T-cell (primary cell): Measurements from ENCODE around the gene ZCCHC3. TPM values are rescaled to one million over a fixed set of nuclear protein-coding genes. Genes with fewer than 3 reads are reported as not detected.
A peak's percentile ranks its signal among the peaks of the same experiment; 100 is the strongest.
"Not testable (repeated sequence)": the region's sequence is repeated elsewhere in the genome, so short reads cannot be mapped to it uniquely, and the experiment has no call there.

Experiments
- ATAC-seq, 4 experiments: fragments of 200-7000 bp in 3 of 4; fragments of 150-1000 bp in 1 of 4; cut with Tn5 transposase; replicated peaks in 1 of 4; 1 replicate in 3 of 4; 2 replicates in 1 of 4; pipeline ENCODE4 v1.10.0; 2021; ENCODE audit warnings: moderate library complexity in 3 of 4, mild to moderate bottlenecking in 2 of 4, moderate number of reproducible peaks in 1 of 4
- CTCF ChIA-PET, 2 donors: fragments of 300-600 bp; sonication (Branson Sonifier 250); formaldehyde crosslinking; loops; one replicate each; lab custom pipeline; 2022; ENCODE audit warnings: antibody characterized with exemption in 2 of 2; lab: Charles Lee
- POLR2A ChIA-PET, 2 donors: fragments of 300-600 bp; sonication (Branson Sonifier 250); formaldehyde crosslinking; loops; one replicate each; lab custom pipeline; 2022; ENCODE audit warnings: antibody characterized with exemption in 2 of 2; lab: Charles Lee
- DNase-seq, 35 experiments: peaks; one replicate each; pipeline versions ENCODE4 v3.0.0 to v3.0.0-alpha.2; 2013 to 2023
- H3K27ac ChIP-seq: one replicate; pipeline ENCODE4 v1.5.1; 2013; ENCODE audit warnings: low read length
- H3K27me3 ChIP-seq, 2 experiments: replicated peaks in 1 of 2; 1 replicate in 1 of 2; 2 replicates in 1 of 2; pipeline versions ENCODE4 v1.6.1 to v1.7.0; 2013; ENCODE audit warnings: low read length in 1 of 2, mixed read lengths in 1 of 2; ENCODE audit not compliant: control insufficient read depth in 2 of 2, insufficient read depth in 2 of 2; ENCODE audit errors: extremely low read depth in 1 of 2
- H3K36me3 ChIP-seq, 2 donors: 1 replicate in 1 of 2; 2 replicates in 1 of 2; pipeline versions ENCODE4 v1.6.1 to v1.7.0; 2013; ENCODE audit warnings: low read length in 1 of 2; ENCODE audit not compliant: control insufficient read depth in 2 of 2, insufficient read depth in 1 of 2; ENCODE audit errors: extremely low read depth in 1 of 2
- H3K4me1 ChIP-seq, 2 experiments: 1 replicate in 1 of 2; 2 replicates in 1 of 2; pipeline versions ENCODE4 v1.6.1 to v1.7.0; 2013; ENCODE audit warnings: low read length in 2 of 2, mixed read lengths in 1 of 2; ENCODE audit not compliant: insufficient read depth in 2 of 2, control insufficient read depth in 1 of 2; ENCODE audit errors: extremely low read depth in 1 of 2
- H3K4me3 ChIP-seq, 2 donors: 1 replicate in 1 of 2; 2 replicates in 1 of 2; pipeline versions ENCODE4 v1.5.1 to v1.7.0; 2013; ENCODE audit warnings: mild to moderate bottlenecking in 2 of 2, low read length in 1 of 2, moderate library complexity in 1 of 2; ENCODE audit not compliant: control insufficient read depth in 1 of 2; ENCODE audit errors: extremely low read depth in 1 of 2
- H3K9me3 ChIP-seq: 2 replicates; pipeline ENCODE4 v1.7.0; 2013
- H3K27ac Mint-ChIP-seq, 2 donors: one replicate each; pipeline ENCODE4 v1.8.0; 2020 to 2021; ENCODE audit warnings: mild to moderate bottlenecking in 2 of 2, mixed read lengths in 2 of 2
- H3K27me3 Mint-ChIP-seq, 2 donors: one replicate each; pipeline ENCODE4 v1.8.0; 2021 to 2022; ENCODE audit warnings: mixed read lengths in 2 of 2
- H3K36me3 Mint-ChIP-seq: one replicate; pipeline ENCODE4 v1.8.0; 2021; ENCODE audit warnings: mixed read lengths
- H3K4me1 Mint-ChIP-seq, 3 donors: one replicate each; pipeline ENCODE4 v1.8.0; 2020 to 2022; ENCODE audit warnings: mixed read lengths in 3 of 3, mild to moderate bottlenecking in 1 of 3
- H3K4me3 Mint-ChIP-seq, 3 donors: one replicate each; pipeline ENCODE4 v1.8.0; 2020 to 2022; ENCODE audit warnings: mild to moderate bottlenecking in 3 of 3, mixed read lengths in 3 of 3, moderate library complexity in 3 of 3
- H3K9me3 Mint-ChIP-seq, 3 donors: one replicate each; pipeline ENCODE4 v1.8.0; 2020 to 2022; ENCODE audit warnings: mixed read lengths in 3 of 3
- WGBS: methylation state at CpG from one replicate; pipeline ENCODE4 v1.1.5; 2013; ENCODE audit warnings: missing lambda C conversion rate; ENCODE audit not compliant: insufficient coverage; 5-methylcytosine and 5-hydroxymethylcytosine counted together
- total RNA-seq, 35 experiments: library from RNA in 6 of 35; stranded (reverse) in 6 of 35; fragments of 120-200 nt in 1 of 35; gene quantifications; one replicate each; pipeline versions ENCODE4 v1.2.1 to v1.2.4 and lab custom pipeline; 2013 to 2026

The ZCCHC3 gene, protein sequence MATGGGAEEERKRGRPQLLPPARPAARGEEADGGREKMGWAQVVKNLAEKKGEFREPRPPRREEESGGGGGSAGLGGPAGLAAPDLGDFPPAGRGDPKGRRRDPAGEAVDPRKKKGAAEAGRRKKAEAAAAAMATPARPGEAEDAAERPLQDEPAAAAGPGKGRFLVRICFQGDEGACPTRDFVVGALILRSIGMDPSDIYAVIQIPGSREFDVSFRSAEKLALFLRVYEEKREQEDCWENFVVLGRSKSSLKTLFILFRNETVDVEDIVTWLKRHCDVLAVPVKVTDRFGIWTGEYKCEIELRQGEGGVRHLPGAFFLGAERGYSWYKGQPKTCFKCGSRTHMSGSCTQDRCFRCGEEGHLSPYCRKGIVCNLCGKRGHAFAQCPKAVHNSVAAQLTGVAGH
- total RNA-seq (10 to 100 TPM; 16.7 to 30.2 (median 27.3) TPM), total RNA-seq (lab: John Stamatoyannopoulos, UW) (29.5 to 67.6 (median 47.7) reads per million in 29 experiments)
- total RNA-seq (2013) = 18.9 TPM

DNA sequence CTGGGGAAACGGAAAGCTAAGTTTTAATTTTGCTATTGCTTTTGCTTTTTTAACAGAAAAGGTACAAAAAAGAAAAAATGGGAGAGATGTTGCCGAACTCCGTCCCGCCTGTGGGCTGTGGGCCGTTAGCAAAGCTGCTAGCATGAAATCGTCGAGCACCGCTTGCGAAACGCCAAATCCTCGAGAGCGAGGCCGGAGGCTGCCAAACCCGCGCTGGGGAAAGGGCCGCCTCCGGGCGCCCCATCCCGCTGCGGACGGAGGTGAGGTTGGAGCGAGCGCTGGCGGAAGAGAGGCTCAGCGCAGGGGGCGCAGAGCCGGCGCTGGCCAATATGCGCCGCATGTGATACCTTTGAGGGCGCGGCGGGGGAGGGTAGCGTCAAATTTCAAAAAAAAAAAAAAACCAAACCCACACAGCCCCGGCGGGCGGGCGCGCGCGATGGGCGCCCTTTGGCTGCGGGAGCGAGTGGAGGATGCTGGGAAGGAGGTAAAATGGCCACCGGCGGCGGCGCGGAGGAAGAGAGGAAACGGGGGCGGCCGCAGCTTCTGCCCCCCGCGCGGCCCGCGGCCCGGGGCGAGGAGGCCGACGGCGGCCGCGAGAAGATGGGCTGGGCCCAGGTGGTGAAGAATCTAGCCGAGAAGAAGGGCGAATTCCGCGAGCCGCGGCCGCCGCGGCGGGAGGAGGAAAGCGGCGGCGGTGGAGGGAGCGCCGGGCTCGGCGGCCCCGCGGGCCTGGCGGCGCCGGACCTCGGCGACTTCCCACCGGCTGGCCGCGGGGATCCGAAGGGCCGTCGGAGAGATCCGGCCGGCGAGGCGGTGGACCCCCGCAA is at the start of gene ZCCHC3:
Gene ZCCHC3, plus strand, starts transcription at position 473 of the 827 bp plus-strand sequence. Its CDS starts 17 bp downstream, at position 490.
- ATAC-seq = peak; percentile 80 to 90 (median 84)

DNA sequence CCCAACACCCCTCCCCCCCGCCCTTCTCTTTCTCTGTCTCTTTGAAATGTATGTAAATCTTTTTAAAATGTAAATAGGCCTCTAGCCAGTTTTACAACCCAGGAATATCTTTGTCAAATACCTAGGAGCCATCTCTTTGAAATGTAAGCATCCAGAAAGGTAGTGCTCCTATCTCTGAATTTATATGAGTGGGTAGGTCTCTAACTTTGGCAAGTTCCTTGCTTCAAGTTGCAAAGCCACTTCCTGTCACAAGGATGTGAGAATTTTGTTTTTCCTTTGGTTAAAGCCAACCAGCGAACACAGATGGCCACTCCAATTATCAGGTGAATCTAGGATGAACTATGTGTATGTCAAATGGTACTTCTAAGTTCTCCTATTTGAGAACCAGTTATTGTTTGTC is 46.0 kb upstream of the ZCCHC3 start:
- POLR2A ChIA-PET = no interaction called here
- no peaks in the 10 kb centered on the region for H3K36me3 Mint-ChIP-seq
- H3K27ac ChIP-seq = no peak overlapping the region
- peaks cover 0 to 12% of the 10 kb centered on the region in 2 experiments for H3K4me1 ChIP-seq
- H3K4me3 Mint-ChIP-seq = peak overlapping the region in 1 of 3 donors; percentile 52
- H3K27me3 Mint-ChIP-seq = peaks cover 0 to 5% of the 10 kb centered on the region in 2 donors
- peak in 2 of 4 experiments; percentile 35 to 44 for ATAC-seq
- no peak for DNase-seq
- no CpG with 5 or more reads among the region's 2 CpGs for WGBS
- H3K9me3 Mint-ChIP-seq = no peaks in the 10 kb centered on the region
- peaks cover 6 to 19% (median 12%) of the 10 kb centered on the region in 3 donors for H3K4me1 Mint-ChIP-seq
- H3K27me3 ChIP-seq = no peaks in the 10 kb centered on the region
- H3K27ac Mint-ChIP-seq = no peak overlapping the region
- CTCF ChIA-PET = no interaction called here
- H3K4me3 ChIP-seq = no peak overlapping the region
- no peaks in the 10 kb centered on the region for H3K36me3 ChIP-seq
- no peaks in the 10 kb centered on the region for H3K9me3 ChIP-seq

More for the DNA sequence above, at the start of gene ZCCHC3:
- peak within 1 kb of the TSS; percentile 81 to 97 for H3K4me3 ChIP-seq
- no peaks in the 10 kb centered on the region for H3K9me3 ChIP-seq
- no peaks in the 10 kb centered on the region for H3K9me3 Mint-ChIP-seq
- DNase-seq = peak; percentile 66 to 90 (median 77)
- peaks cover 3 to 4% of the 10 kb centered on the region in 2 donors for H3K36me3 ChIP-seq
- H3K27ac ChIP-seq = peak within 1 kb of the TSS; percentile 88
- peaks cover 16 to 24% of the 10 kb centered on the region in 2 experiments for H3K4me1 ChIP-seq
- peaks cover 6% of the 10 kb centered on the region for H3K36me3 Mint-ChIP-seq
- H3K4me1 Mint-ChIP-seq = peaks cover 40 to 58% (median 43%) of the 10 kb centered on the region in 3 donors
- under 1% methylated on average over 90 of the region's 99 CpGs for WGBS
- POLR2A ChIA-PET = interaction anchor here (0.6 to 0.8 kb wide), 2 partner anchors 13 to 27 kb away, joined by 5 to 6 read pairs; no protein-coding TSS in a partner anchor
- H3K27me3 Mint-ChIP-seq = no peaks in the 10 kb centered on the region
- H3K27me3 ChIP-seq = no peaks in the 10 kb centered on the region
- H3K27ac Mint-ChIP-seq = peak within 1 kb of the TSS; percentile 99
- peak within 1 kb of the TSS; percentile 99 for H3K4me3 Mint-ChIP-seq
- CTCF ChIA-PET = interaction anchor here in 1 of 2 donors (0.6 to 2.9 kb wide), 3 partner anchors 24 to 28 kb away, joined by 3 to 11 read pairs (median 4); partner anchors contain the start of gene SOX12

DNA sequence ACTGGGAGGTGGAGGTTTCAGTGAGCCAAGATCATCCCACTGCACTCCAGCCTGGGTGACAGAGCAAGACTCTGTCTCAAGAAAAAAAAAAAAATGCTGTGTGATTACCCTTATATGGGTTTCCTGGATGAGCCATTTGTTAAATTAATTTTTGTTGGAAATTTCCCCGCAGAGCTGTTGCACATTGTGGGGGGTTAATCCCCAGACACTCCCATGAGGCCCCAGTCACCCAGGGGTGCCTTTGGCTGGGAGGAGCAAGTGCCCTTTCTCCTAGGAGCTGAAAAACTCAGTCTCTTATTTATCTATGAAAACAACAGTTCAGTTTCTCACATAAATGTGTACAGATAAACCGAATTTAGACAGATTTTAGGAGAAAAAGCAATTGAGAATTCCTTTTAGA is 44.6 kb upstream of the ZCCHC3 start:
- Histone ChIP-seq H3K4me3 (no peak overlapping the region), H3K4me1 (peaks cover 0 to 12% of the 10 kb centered on the region in 2 experiments), H3K27ac (no peak overlapping the region), H3K36me3 (no peaks in the 10 kb centered on the region), H3K27me3 (no peaks in the 10 kb centered on the region), H3K9me3 (no peaks in the 10 kb centered on the region)
- ChIA-PET CTCF (no interaction called here), POLR2A (no interaction called here)
- Mint-ChIP-seq H3K4me3 (no peak overlapping the region), H3K27me3 (peaks cover 0 to 3% of the 10 kb centered on the region in 2 donors), H3K9me3 (no peaks in the 10 kb centered on the region), H3K4me1 (peaks cover 6 to 24% (median 12%) of the 10 kb centered on the region in 3 donors), H3K36me3 (no peaks in the 10 kb centered on the region), H3K27ac (peak overlapping the region in 1 of 2 donors; percentile 16)
- no CpG with 5 or more reads among the region's 2 CpGs for WGBS
- ATAC-seq (no peak), DNase-seq (no peak)

DNA sequence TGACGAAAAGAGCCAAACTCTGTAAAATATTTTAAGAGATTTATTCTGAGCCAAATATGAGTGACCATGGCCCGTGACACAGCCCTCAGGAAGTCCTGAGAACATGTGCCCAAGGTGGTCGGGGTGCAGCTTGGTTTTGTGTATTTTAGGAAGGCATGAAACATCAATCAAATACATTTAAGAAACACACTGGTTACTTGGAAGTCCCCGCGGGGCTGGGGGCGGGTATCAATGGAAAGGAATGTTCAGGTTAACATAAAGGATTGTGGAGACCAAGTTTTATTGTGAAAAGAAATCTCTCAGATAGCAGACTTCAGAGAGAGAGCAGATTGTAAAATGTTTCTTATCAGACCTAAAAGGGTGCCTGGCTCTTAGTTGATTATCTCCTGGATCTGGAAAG is 43.9 kb upstream of the ZCCHC3 start:
- H3K4me1 ChIP-seq = peaks cover 0 to 12% of the 10 kb centered on the region in 2 experiments
- H3K4me3 ChIP-seq, H3K9me3 ChIP-seq, H3K27me3 ChIP-seq, H3K36me3 Mint-ChIP-seq, ATAC-seq, H3K27ac Mint-ChIP-seq, H3K27ac ChIP-seq, POLR2A ChIA-PET, H3K4me3 Mint-ChIP-seq, CTCF ChIA-PET, H3K9me3 Mint-ChIP-seq, DNase-seq, H3K36me3 ChIP-seq, H3K27me3 Mint-ChIP-seq: not testable (repeated sequence)
- H3K4me1 Mint-ChIP-seq = peaks cover 8 to 24% (median 16%) of the 10 kb centered on the region in 3 donors
- no CpG with 5 or more reads among the region's 6 CpGs for WGBS

DNA sequence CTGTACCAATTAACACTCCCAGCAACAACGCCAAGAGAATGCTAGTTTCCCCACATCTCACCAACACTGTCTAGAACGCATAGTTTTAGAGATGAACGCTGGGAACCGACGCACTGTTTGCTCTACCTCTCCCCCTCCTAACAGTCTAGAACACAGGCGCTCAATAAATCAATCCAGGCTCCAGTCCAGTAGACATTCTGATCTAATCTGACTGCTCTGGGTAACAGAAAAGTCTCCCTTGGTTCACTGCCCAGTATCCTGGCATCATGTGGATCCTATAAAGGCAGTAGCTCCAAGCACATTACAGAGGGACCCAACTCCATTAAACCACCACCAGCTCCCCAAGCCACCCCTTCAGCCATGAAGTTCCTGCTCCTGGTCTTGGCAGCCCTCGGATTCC is 40.0 kb upstream of the ZCCHC3 start, which contains the start of gene DEFB132:
Gene DEFB132, plus strand, starts transcription at position 306 of the 400 bp plus-strand sequence. Its CDS starts 55 bp downstream, at position 361.
- Mint-ChIP-seq H3K27me3 (no peaks in the 10 kb centered on the region), H3K27ac (no peak within 1 kb of the TSS), H3K4me3 (no peak within 1 kb of the TSS), H3K4me1 (peaks cover 5 to 13% (median 11%) of the 10 kb centered on the region in 3 donors), H3K9me3 (no peaks in the 10 kb centered on the region), H3K36me3 (no peaks in the 10 kb centered on the region)
- Histone ChIP-seq H3K36me3 (no peaks in the 10 kb centered on the region), H3K4me3 (no peak within 1 kb of the TSS), H3K27me3 (peaks cover 0 to 6% of the 10 kb centered on the region in 2 experiments), H3K4me1 (peaks cover 1 to 4% of the 10 kb centered on the region in 2 experiments), H3K9me3 (no peaks in the 10 kb centered on the region), H3K27ac (no peak within 1 kb of the TSS)
- POLR2A ChIA-PET = no interaction called here
- WGBS = 97% methylated on average over 5 of the region's 7 CpGs
- ATAC-seq (no peak), DNase-seq (no peak)
- CTCF ChIA-PET = no interaction called here
